Spleen (tissue), 7 donors: Measurements from ENCODE around the gene LTN1.

ENCODE experiments used
- CTCF ChIP-seq, 11 experiments: fragments of 200-600 bp in 7 of 11; fragments of 450-650 bp in 4 of 11; sonication (generic) in 4 of 11; IDR thresholded peaks in 8 of 11; conservative IDR thresholded peaks in 3 of 11; 1 replicate in 7 of 11; 2 replicates in 4 of 11; pipeline versions ENCODE4 v1.4.0 to v1.8.0; 2016 to 2021; ENCODE audit warnings: antibody characterized with exemption in 11 of 11, inconsistent platforms in 4 of 11, mild to moderate bottlenecking in 1 of 11
- POLR2A ChIP-seq, 3 donors: fragments of 450-650 bp; IDR thresholded peaks; one replicate each; pipeline ENCODE4 v1.5.1; 2017; ENCODE audit warnings: antibody characterized with exemption in 3 of 3, mild to moderate bottlenecking in 1 of 3
- POLR2AphosphoS5 ChIP-seq, 3 donors: sonication (generic); formaldehyde crosslinking; IDR thresholded peaks; one replicate each; pipeline ENCODE4 v1.5.1; 2017; ENCODE audit warnings: antibody characterized with exemption in 3 of 3
- donor health status: DM: no; HTN: no; CAD: no; lungs with moderate emphysema.
- donor health status: DM: no; HTN: no; CAD: no.
- donor health status: DM: no; HTN: no; CAD: no.

GRCh38 chr21:29029524-29029923, 36.8 kb upstream of the LTN1 start:
- TF ChIP-seq CTCF (IDR thresholded peaks at IDR 0.05 in 8 of 11, conservative IDR thresholded peaks at IDR 0.05 in 3 of 11): no peak
- TF ChIP-seq POLR2A (IDR thresholded peaks at IDR 0.05): no peak
- no peak for TF ChIP-seq POLR2AphosphoS5 (IDR thresholded peaks at IDR 0.05)
